GM10266 (cell line): ENCODE data around the gene MOGAT3.

Experiments
- DNase-seq: peaks from one replicate; pipeline ENCODE4 v3.0.0; 2012; ENCODE audit errors: extremely low spot score
- CTCF ChIP-seq: IDR thresholded peaks from 2 replicates; pipeline ENCODE4 v1.5.1; 2012; ENCODE audit warnings: mild to moderate bottlenecking, low read depth; ENCODE audit not compliant: control insufficient read depth, insufficient read depth; ENCODE audit errors: missing control alignments

The MOGAT3 gene

GRCh38 chr7:101232141-101232850 is 31.5 kb upstream of the MOGAT3 start:
- DNase-seq, result no peak

GRCh38 chr7:101231644-101232043 is 30.8 kb upstream of the MOGAT3 start:
- TF ChIP-seq CTCF, result no peak
- no peak for DNase-seq

More at GRCh38 chr7:101232141-101232850, 31.5 kb upstream of the MOGAT3 start:
- TF ChIP-seq CTCF, result no peak

- DNase-seq, result no peak
- no peak for TF ChIP-seq CTCF
Measured at GRCh38 chr7:101226721-101227120, 25.9 kb upstream of the MOGAT3 start.

GRCh38 chr7:101225650-101226049 is 24.8 kb upstream of the MOGAT3 start:
- no peak for DNase-seq
- no peak for TF ChIP-seq CTCF

- no peak for DNase-seq
- no peak for TF ChIP-seq CTCF
Measured at GRCh38 chr7:101223528-101223927, 22.7 kb upstream of the MOGAT3 start.

GRCh38 chr7:101222275-101222830 is 21.5 kb upstream of the MOGAT3 start:
- no peak for TF ChIP-seq CTCF
- no peak for DNase-seq

GRCh38 chr7:101220295-101220694 is 19.5 kb upstream of the MOGAT3 start:
- DNase-seq, result no peak
- no peak for TF ChIP-seq CTCF
